Parathyroid adenoma (tissue), 2 donors: ENCODE data around the gene KRT14.

Experiments
- H2AFZ ChIP-seq: fragments of 300-600 bp; sonication (generic); one replicate; pipeline ENCODE4 v1.7.0; 2017; ENCODE audit warnings: antibody characterized with exemption, mild to moderate bottlenecking
- H3K27ac ChIP-seq: fragments of 300-600 bp; sonication (generic); one replicate; pipeline ENCODE4 v1.7.0; 2017
- H3K27me3 ChIP-seq: fragments of 300-600 bp; sonication (generic); one replicate; pipeline ENCODE4 v1.7.0; 2017; ENCODE audit warnings: low read length; ENCODE audit not compliant: control insufficient read depth, insufficient read depth
- H3K36me3 ChIP-seq: fragments of 300-600 bp; sonication (generic); one replicate; pipeline ENCODE4 v1.7.0; 2017; ENCODE audit warnings: low read length; ENCODE audit not compliant: control insufficient read depth, insufficient read depth
- H3K4me1 ChIP-seq: fragments of 300-600 bp; sonication (generic); one replicate; pipeline ENCODE4 v1.7.0; 2017; ENCODE audit warnings: control low read depth
- H3K4me2 ChIP-seq: fragments of 300-600 bp; sonication (generic); one replicate; pipeline ENCODE4 v1.7.0; 2017; ENCODE audit warnings: low read length
- H3K4me3 ChIP-seq: fragments of 300-600 bp; sonication (generic); one replicate; pipeline ENCODE4 v1.7.0; 2017; ENCODE audit warnings: low read depth, low read length
- H3K79me2 ChIP-seq: fragments of 300-600 bp; sonication (generic); one replicate; pipeline ENCODE4 v1.7.0; 2017; ENCODE audit warnings: control low read depth
- H3K9ac ChIP-seq: fragments of 300-600 bp; sonication (generic); one replicate; pipeline ENCODE4 v1.7.0; 2017; ENCODE audit warnings: mild to moderate bottlenecking
- H3K9me3 ChIP-seq: fragments of 300-600 bp; sonication (generic); one replicate; pipeline ENCODE4 v1.7.0; 2017; ENCODE audit warnings: low read length; ENCODE audit not compliant: control insufficient read depth
- TF ChIP-seq, protein P1 (sequence below): fragments of 300-600 bp; sonication (generic); IDR thresholded peaks from one replicate; pipeline ENCODE4 v1.7.0; 2017; ENCODE audit warnings: antibody characterized with exemption, mild to moderate bottlenecking
- donor health status: primary hyperparathyroidism.

KRT14 gene

GRCh38 chr17:41542357-41542756 is 44.3 kb downstream of the KRT14 start:
- H3K36me3 ChIP-seq, result no peaks in the 10 kb centered on the region
- H3K4me2 ChIP-seq, result no peak overlapping the region
- H2AFZ ChIP-seq, result no peak overlapping the region
- no peaks in the 10 kb centered on the region for H3K9me3 ChIP-seq
- H3K27ac ChIP-seq, result no peak overlapping the region
- H3K27me3 ChIP-seq, result no peaks in the 10 kb centered on the region
- H3K4me1 ChIP-seq, result no peaks in the 10 kb centered on the region
- H3K4me3 ChIP-seq, result no peak overlapping the region
- no peaks in the 10 kb centered on the region for H3K79me2 ChIP-seq
- no peak overlapping the region for H3K9ac ChIP-seq
- TF ChIP-seq, protein P1, sequence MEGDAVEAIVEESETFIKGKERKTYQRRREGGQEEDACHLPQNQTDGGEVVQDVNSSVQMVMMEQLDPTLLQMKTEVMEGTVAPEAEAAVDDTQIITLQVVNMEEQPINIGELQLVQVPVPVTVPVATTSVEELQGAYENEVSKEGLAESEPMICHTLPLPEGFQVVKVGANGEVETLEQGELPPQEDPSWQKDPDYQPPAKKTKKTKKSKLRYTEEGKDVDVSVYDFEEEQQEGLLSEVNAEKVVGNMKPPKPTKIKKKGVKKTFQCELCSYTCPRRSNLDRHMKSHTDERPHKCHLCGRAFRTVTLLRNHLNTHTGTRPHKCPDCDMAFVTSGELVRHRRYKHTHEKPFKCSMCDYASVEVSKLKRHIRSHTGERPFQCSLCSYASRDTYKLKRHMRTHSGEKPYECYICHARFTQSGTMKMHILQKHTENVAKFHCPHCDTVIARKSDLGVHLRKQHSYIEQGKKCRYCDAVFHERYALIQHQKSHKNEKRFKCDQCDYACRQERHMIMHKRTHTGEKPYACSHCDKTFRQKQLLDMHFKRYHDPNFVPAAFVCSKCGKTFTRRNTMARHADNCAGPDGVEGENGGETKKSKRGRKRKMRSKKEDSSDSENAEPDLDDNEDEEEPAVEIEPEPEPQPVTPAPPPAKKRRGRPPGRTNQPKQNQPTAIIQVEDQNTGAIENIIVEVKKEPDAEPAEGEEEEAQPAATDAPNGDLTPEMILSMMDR, result no peak

GRCh38 chr17:41540921-41541625 is 45.6 kb downstream of the KRT14 start:
- TF ChIP-seq, protein P1, result no peak
- H3K4me3 ChIP-seq, result no peak overlapping the region
- no peak overlapping the region for H3K27ac ChIP-seq

GRCh38 chr17:41539979-41540701 is 46.6 kb downstream of the KRT14 start:
- no peak overlapping the region for H2AFZ ChIP-seq
- H3K9ac ChIP-seq, result no peak overlapping the region
- H3K4me3 ChIP-seq, result no peak overlapping the region
- no peaks in the 10 kb centered on the region for H3K9me3 ChIP-seq
- H3K27me3 ChIP-seq, result no peaks in the 10 kb centered on the region
- H3K4me1 ChIP-seq, result no peaks in the 10 kb centered on the region
- no peaks in the 10 kb centered on the region for H3K36me3 ChIP-seq
- TF ChIP-seq, protein P1, result no peak
- no peak overlapping the region for H3K4me2 ChIP-seq
- no peak overlapping the region for H3K27ac ChIP-seq
- no peaks in the 10 kb centered on the region for H3K79me2 ChIP-seq

More at GRCh38 chr17:41540921-41541625, 45.6 kb downstream of the KRT14 start:
- no peaks in the 10 kb centered on the region for H3K27me3 ChIP-seq
- H3K9me3 ChIP-seq, result no peaks in the 10 kb centered on the region
- H3K4me2 ChIP-seq, result no peak overlapping the region
- no peaks in the 10 kb centered on the region for H3K36me3 ChIP-seq
- no peaks in the 10 kb centered on the region for H3K79me2 ChIP-seq
- H3K4me1 ChIP-seq, result no peaks in the 10 kb centered on the region
- H3K9ac ChIP-seq, result no peak overlapping the region
- H2AFZ ChIP-seq, result no peak overlapping the region

- Histone ChIP-seq H3K4me1 (no peaks in the 10 kb centered on the region), H3K27me3 (no peaks in the 10 kb centered on the region), H3K36me3 (no peaks in the 10 kb centered on the region), H3K4me2 (no peak overlapping the region), H3K79me2 (no peaks in the 10 kb centered on the region), H3K9ac (no peak overlapping the region), H3K9me3 (no peaks in the 10 kb centered on the region), H2AFZ (no peak overlapping the region), H3K4me3 (no peak overlapping the region), H3K27ac (no peak overlapping the region)
- TF ChIP-seq, protein P1, result no peak
These were observed 47.6 kb downstream of the KRT14 start for GRCh38 chr17:41539071-41539492.
